HEK293 (cell line): ENCODE results near the gene LILRA5.
"Not testable (repeated sequence)": the region's sequence is repeated elsewhere in the genome, so short reads cannot be mapped to it uniquely, and the experiment has no call there.

Experiments
- CTCF ChIA-PET: fragments of 350-600 bp; formaldehyde crosslinking; extraction: SDS; loops from one replicate; lab custom pipeline; 2021; ENCODE audit warnings: antibody characterized with exemption; lab: Yijun Ruan, JAX
- POLR2A ChIA-PET: fragments of 300-600 bp; formaldehyde crosslinking; extraction: SDS; loops from one replicate; lab custom pipeline; 2020; ENCODE audit warnings: antibody characterized with exemption, inconsistent platforms; lab: Yijun Ruan, JAX
- H3K27ac ChIP-seq: fragments of 200-500 bp; sonication (Bioruptor generic); 2 replicates; pipeline ENCODE4 v1.5.1; 2014; ENCODE audit warnings: low read depth, low read length, control low read depth, inconsistent platforms; ENCODE audit errors: extremely low read depth
- H3K36me3 ChIP-seq, 2 experiments: fragments of 200-500 bp in 1 of 2; sonication (Bioruptor generic) in 1 of 2; 1 replicate in 1 of 2; 2 replicates in 1 of 2; pipeline ENCODE4 v1.5.1; 2014 to 2017; ENCODE audit warnings: inconsistent platforms in 2 of 2, low read length in 2 of 2; ENCODE audit not compliant: control insufficient read depth in 2 of 2, insufficient read depth in 1 of 2
- H3K4me1 ChIP-seq: fragments of 200-500 bp; sonication (Bioruptor generic); 2 replicates; pipeline ENCODE4 v1.5.1; 2014; ENCODE audit warnings: mild to moderate bottlenecking, low read length, inconsistent platforms; ENCODE audit not compliant: control insufficient read depth, insufficient read depth
- H3K4me3 ChIP-seq: 2 replicates; pipeline ENCODE4 v1.5.1; 2011; ENCODE audit warnings: low read depth, mild to moderate bottlenecking, control low read depth, low read length, moderate library complexity
- H3K9me3 ChIP-seq: fragments of 200-500 bp; sonication (Bioruptor generic); 2 replicates; pipeline ENCODE4 v1.5.1; 2014; ENCODE audit warnings: low read depth, low read length, inconsistent platforms; ENCODE audit not compliant: control insufficient read depth, insufficient read depth
- GFI1B ChIP-seq: fragments of 450-650 bp; formaldehyde crosslinking; IDR thresholded peaks from 2 replicates; pipeline ENCODE4 v1.5.1; 2016; ENCODE audit warnings: missing biosample characterization, missing genetic modification characterization
- OSR2 ChIP-seq: fragments of 450-650 bp; formaldehyde crosslinking; IDR thresholded peaks from 2 replicates; pipeline ENCODE4 v1.5.1; 2016; ENCODE audit warnings: missing biosample characterization, missing genetic modification characterization
- PRDM10 ChIP-seq: fragments of 450-650 bp; formaldehyde crosslinking; IDR thresholded peaks from 2 replicates; pipeline ENCODE4 v1.5.1; 2016; ENCODE audit warnings: missing biosample characterization, missing genetic modification characterization
- SP3 ChIP-seq: fragments of 450-650 bp; formaldehyde crosslinking; IDR thresholded peaks from 2 replicates; pipeline ENCODE4 v1.5.1; 2016; ENCODE audit warnings: missing biosample characterization, missing genetic modification characterization
- ZNF18 ChIP-seq: fragments of 450-650 bp; formaldehyde crosslinking; IDR thresholded peaks from 2 replicates; pipeline ENCODE4 v1.5.1; 2016; ENCODE audit warnings: missing biosample characterization, missing genetic modification characterization
- ZNF211 ChIP-seq: fragments of 450-650 bp; formaldehyde crosslinking; IDR thresholded peaks from 2 replicates; pipeline ENCODE4 v1.5.1; 2016; ENCODE audit warnings: low read depth, missing biosample characterization, missing genetic modification characterization
- ZNF394 ChIP-seq: fragments of 450-650 bp; formaldehyde crosslinking; IDR thresholded peaks from 2 replicates; pipeline ENCODE4 v1.5.1; 2016; ENCODE audit warnings: missing biosample characterization, missing genetic modification characterization, mild to moderate bottlenecking, moderate library complexity, borderline replicate concordance
- ZNF473 ChIP-seq: fragments of 450-650 bp; formaldehyde crosslinking; IDR thresholded peaks from 2 replicates; pipeline ENCODE4 v1.5.1; 2017; ENCODE audit warnings: missing biosample characterization, missing genetic modification characterization
- ZNF48 ChIP-seq: fragments of 450-650 bp; formaldehyde crosslinking; IDR thresholded peaks from 2 replicates; pipeline ENCODE4 v1.5.1; 2016; ENCODE audit warnings: missing biosample characterization, missing genetic modification characterization
- ZNF837 ChIP-seq: fragments of 450-650 bp; formaldehyde crosslinking; IDR thresholded peaks from 2 replicates; pipeline ENCODE4 v1.5.1; 2016; ENCODE audit warnings: missing biosample characterization, missing genetic modification characterization
- ZSCAN4 ChIP-seq: fragments of 450-650 bp; formaldehyde crosslinking; IDR thresholded peaks from 2 replicates; pipeline ENCODE4 v1.5.1; 2017; ENCODE audit warnings: missing biosample characterization, missing genetic modification characterization

LILRA5 gene

GRCh38 chr19:54275951-54276350 lies 37.0 kb downstream of the LILRA5 start (continued):
- TF ChIP-seq ZNF18 (no peak), ZNF473 (tag by site-specific recombination) (no peak), ZNF211 (no peak), PRDM10 (tag by site-specific recombination) (no peak), ZNF48 (tag by site-specific recombination) (no peak)

GRCh38 chr19:54274516-54274915 lies 38.5 kb downstream of the LILRA5 start:
- H3K9me3 ChIP-seq, result not testable (repeated sequence)

GRCh38 chr19:54273821-54274220 lies 39.1 kb downstream of the LILRA5 start:
- peak; percentile 79 for TF ChIP-seq ZSCAN4
- TF ChIP-seq GFI1B (tag by site-specific recombination), result no peak
- no peak for TF ChIP-seq OSR2
- TF ChIP-seq ZNF394 (tag by site-specific recombination), result no peak
- no peak for TF ChIP-seq ZNF837 (tag by site-specific recombination)
- no peak for TF ChIP-seq SP3 (tag by site-specific recombination)
- POLR2A ChIA-PET, result no interaction called here
- CTCF ChIA-PET, result interaction anchor here (0.9 kb wide), 2 partner anchors 8 to 162 kb away, joined by 4 to 7 read pairs; no protein-coding TSS in a partner anchor
- Histone ChIP-seq H3K36me3 (no peaks in the 10 kb centered on the region; a peak in 1 of 3 replicates), H3K4me3 (no peak overlapping the region), H3K4me1 (no peaks in the 10 kb centered on the region), H3K9me3 (no peaks in the 10 kb centered on the region), H3K27ac (no peak overlapping the region)

More at GRCh38 chr19:54274516-54274915, 38.5 kb downstream of the LILRA5 start:
- H3K36me3 ChIP-seq, POLR2A ChIA-PET, H3K4me3 ChIP-seq, H3K4me1 ChIP-seq, H3K27ac ChIP-seq: not testable (repeated sequence)
- CTCF ChIA-PET, result interaction anchor here (0.9 kb wide), 1 partner anchor 9 kb away, joined by 4 read pairs; no protein-coding TSS in a partner anchor

GRCh38 chr19:54272181-54272580 lies 40.8 kb downstream of the LILRA5 start:
- H3K4me1 ChIP-seq, H3K4me3 ChIP-seq, H3K27ac ChIP-seq, POLR2A ChIA-PET, H3K9me3 ChIP-seq, CTCF ChIA-PET, H3K36me3 ChIP-seq: not testable (repeated sequence)

GRCh38 chr19:54271587-54271986 lies 41.4 kb downstream of the LILRA5 start:
- H3K4me1 ChIP-seq, CTCF ChIA-PET, H3K27ac ChIP-seq, H3K4me3 ChIP-seq, H3K9me3 ChIP-seq, H3K36me3 ChIP-seq, POLR2A ChIA-PET: not testable (repeated sequence)
